Effector memory CD8-positive, alpha-beta T cell (primary cell): Measurements from ENCODE around the gene CLEC19A.

Experiments used
- ATAC-seq: fragments of 150-1000 bp; cut with Tn5 transposase; replicated peaks from 2 replicates; pipeline ENCODE4 v1.10.0; 2021; ENCODE audit warnings: mild to moderate bottlenecking, moderate library complexity
- DNase-seq, 3 experiments: peaks; one replicate each; pipeline ENCODE4 v3.0.0; 2021
- H3K27ac Mint-ChIP-seq, 2 donors: one replicate each; pipeline ENCODE4 v1.8.0; 2022; ENCODE audit warnings: mild to moderate bottlenecking in 2 of 2, mixed read lengths in 2 of 2, moderate library complexity in 2 of 2
- H3K27me3 Mint-ChIP-seq, 2 donors: one replicate each; pipeline ENCODE4 v1.8.0; 2022; ENCODE audit warnings: mixed read lengths in 2 of 2
- H3K36me3 Mint-ChIP-seq: one replicate; pipeline ENCODE4 v1.8.0; 2022; ENCODE audit warnings: mild to moderate bottlenecking, moderate library complexity, mixed read lengths; ENCODE audit not compliant: insufficient read depth
- H3K4me1 Mint-ChIP-seq, 2 donors: one replicate each; pipeline ENCODE4 v1.8.0; 2022; ENCODE audit warnings: low read depth in 2 of 2, mixed read lengths in 2 of 2
- H3K4me3 Mint-ChIP-seq, 2 donors: one replicate each; pipeline ENCODE4 v1.8.0; 2022; ENCODE audit warnings: mild to moderate bottlenecking in 2 of 2, mixed read lengths in 2 of 2, moderate library complexity in 2 of 2
- H3K9me3 Mint-ChIP-seq, 2 donors: one replicate each; pipeline ENCODE4 v1.8.0; 2022; ENCODE audit warnings: mixed read lengths in 2 of 2

CLEC19A gene

GRCh38 chr16:19265380-19265930, 20.1 kb upstream of the CLEC19A start:
- Mint-ChIP-seq H3K4me3 (no peak overlapping the region), H3K27me3 (no peaks in the 10 kb centered on the region), H3K27ac (no peak overlapping the region), H3K9me3 (peaks cover 6 to 10% of the 10 kb centered on the region in 2 donors), H3K4me1 (no peaks in the 10 kb centered on the region), H3K36me3 (no peaks in the 10 kb centered on the region)
- DNase-seq = no peak
- ATAC-seq = no peak

- H3K4me3 Mint-ChIP-seq = no peak overlapping the region
- no peak for DNase-seq
- H3K4me1 Mint-ChIP-seq = no peaks in the 10 kb centered on the region
- no peak overlapping the region for H3K27ac Mint-ChIP-seq
- H3K9me3 Mint-ChIP-seq = peaks cover 6 to 10% of the 10 kb centered on the region in 2 donors
- no peak for ATAC-seq
- no peaks in the 10 kb centered on the region for H3K36me3 Mint-ChIP-seq
- no peaks in the 10 kb centered on the region for H3K27me3 Mint-ChIP-seq
Observed at GRCh38 chr16:19266774-19267173, 18.8 kb upstream of the CLEC19A start.

- H3K4me3 Mint-ChIP-seq = no peak overlapping the region
- no peaks in the 10 kb centered on the region for H3K36me3 Mint-ChIP-seq
- DNase-seq (no peak), ATAC-seq (no peak)
- no peak overlapping the region for H3K27ac Mint-ChIP-seq
- no peaks in the 10 kb centered on the region for H3K4me1 Mint-ChIP-seq
- peaks cover 6 to 10% of the 10 kb centered on the region in 2 donors for H3K9me3 Mint-ChIP-seq
- peaks cover 0 to 6% of the 10 kb centered on the region in 2 donors for H3K27me3 Mint-ChIP-seq
Observed at GRCh38 chr16:19269098-19269497, 16.4 kb upstream of the CLEC19A start.

GRCh38 chr16:19274165-19274797, 11.2 kb upstream of the CLEC19A start:
- H3K4me1 Mint-ChIP-seq = no peaks in the 10 kb centered on the region
- no peak overlapping the region for H3K27ac Mint-ChIP-seq
- H3K4me3 Mint-ChIP-seq = no peak overlapping the region
- H3K9me3 Mint-ChIP-seq = no peaks in the 10 kb centered on the region
- H3K36me3 Mint-ChIP-seq = no peaks in the 10 kb centered on the region
- ATAC-seq = no peak
- peaks cover 0 to 6% of the 10 kb centered on the region in 2 donors for H3K27me3 Mint-ChIP-seq
- DNase-seq = no peak

- H3K9me3 Mint-ChIP-seq = no peaks in the 10 kb centered on the region
- H3K27ac Mint-ChIP-seq = no peak overlapping the region
- H3K4me1 Mint-ChIP-seq = no peaks in the 10 kb centered on the region
- H3K4me3 Mint-ChIP-seq = no peak overlapping the region
- H3K36me3 Mint-ChIP-seq = no peaks in the 10 kb centered on the region
- peaks cover 0 to 12% of the 10 kb centered on the region in 2 donors for H3K27me3 Mint-ChIP-seq
- DNase-seq (no peak), ATAC-seq (no peak)
Observed at GRCh38 chr16:19278403-19278802, 7.1 kb upstream of the CLEC19A start.

GRCh38 chr16:19281246-19281645, 4.3 kb upstream of the CLEC19A start:
- Mint-ChIP-seq H3K4me1 (no peaks in the 10 kb centered on the region), H3K27me3 (peaks cover 0 to 30% of the 10 kb centered on the region in 2 donors), H3K9me3 (no peaks in the 10 kb centered on the region), H3K36me3 (peaks cover 4% of the 10 kb centered on the region), H3K4me3 (no peak overlapping the region), H3K27ac (no peak overlapping the region)
- ATAC-seq (no peak), DNase-seq (no peak)

- peaks cover 2 to 32% of the 10 kb centered on the region in 2 donors for H3K27me3 Mint-ChIP-seq
- H3K4me3 Mint-ChIP-seq = no peak overlapping the region
- no peak for DNase-seq
- ATAC-seq = no peak
- no peaks in the 10 kb centered on the region for H3K9me3 Mint-ChIP-seq
- no peaks in the 10 kb centered on the region for H3K4me1 Mint-ChIP-seq
- H3K27ac Mint-ChIP-seq = no peak overlapping the region
- peaks cover 6% of the 10 kb centered on the region for H3K36me3 Mint-ChIP-seq
Observed at GRCh38 chr16:19282101-19282500, 3.4 kb upstream of the CLEC19A start.

- Mint-ChIP-seq H3K27ac (no peak overlapping the region), H3K4me1 (no peaks in the 10 kb centered on the region), H3K9me3 (no peaks in the 10 kb centered on the region), H3K27me3 (peaks cover 9 to 43% of the 10 kb centered on the region in 2 donors), H3K36me3 (peaks cover 6% of the 10 kb centered on the region), H3K4me3 (no peak overlapping the region)
- ATAC-seq = no peak
- DNase-seq = no peak
Observed at GRCh38 chr16:19283637-19284036, 1.9 kb upstream of the CLEC19A start.

- no peaks in the 10 kb centered on the region for H3K4me1 Mint-ChIP-seq
- no peaks in the 10 kb centered on the region for H3K9me3 Mint-ChIP-seq
- no peak for ATAC-seq
- H3K36me3 Mint-ChIP-seq = peaks cover 6% of the 10 kb centered on the region
- H3K27ac Mint-ChIP-seq = no peak overlapping the region
- DNase-seq = no peak
- H3K27me3 Mint-ChIP-seq = peaks cover 9 to 49% of the 10 kb centered on the region in 2 donors
- no peak overlapping the region for H3K4me3 Mint-ChIP-seq
Observed at GRCh38 chr16:19284207-19284606, 1.3 kb upstream of the CLEC19A start.

- no peak overlapping the region for H3K4me3 Mint-ChIP-seq
- no peak for DNase-seq
- no peaks in the 10 kb centered on the region for H3K4me1 Mint-ChIP-seq
- ATAC-seq = no peak
- peaks cover 23 to 66% of the 10 kb centered on the region in 2 donors for H3K27me3 Mint-ChIP-seq
- no peaks in the 10 kb centered on the region for H3K9me3 Mint-ChIP-seq
- H3K36me3 Mint-ChIP-seq = peaks cover 6% of the 10 kb centered on the region
- no peak overlapping the region for H3K27ac Mint-ChIP-seq
Observed at GRCh38 chr16:19286827-19287226, 1.3 kb downstream of the CLEC19A start.

GRCh38 chr16:19287241-19287640, 1.7 kb downstream of the CLEC19A start:
- ATAC-seq = no peak
- H3K36me3 Mint-ChIP-seq = peaks cover 6% of the 10 kb centered on the region
- no peak overlapping the region for H3K27ac Mint-ChIP-seq
- H3K4me1 Mint-ChIP-seq = no peaks in the 10 kb centered on the region
- no peak overlapping the region for H3K4me3 Mint-ChIP-seq
- no peak for DNase-seq
- H3K27me3 Mint-ChIP-seq = peaks cover 23 to 66% of the 10 kb centered on the region in 2 donors
- H3K9me3 Mint-ChIP-seq = no peaks in the 10 kb centered on the region

GRCh38 chr16:19288872-19289799, 3.6 kb downstream of the CLEC19A start:
- peaks cover 31 to 56% of the 10 kb centered on the region in 2 donors for H3K27me3 Mint-ChIP-seq

GRCh38 chr16:19289811-19290485, 4.4 kb downstream of the CLEC19A start:
- Mint-ChIP-seq H3K4me1 (peaks cover 0 to 7% of the 10 kb centered on the region in 2 donors), H3K27ac (no peak overlapping the region), H3K4me3 (no peak overlapping the region), H3K36me3 (peaks cover 6% of the 10 kb centered on the region), H3K27me3 (peaks cover 31 to 52% of the 10 kb centered on the region in 2 donors), H3K9me3 (no peaks in the 10 kb centered on the region)
- ATAC-seq (no peak), DNase-seq (no peak)

More at GRCh38 chr16:19288872-19289799, 3.6 kb downstream of the CLEC19A start:
- Mint-ChIP-seq H3K27ac (no peak overlapping the region), H3K9me3 (no peaks in the 10 kb centered on the region), H3K36me3 (peaks cover 6% of the 10 kb centered on the region), H3K4me1 (peaks cover 0 to 1% of the 10 kb centered on the region in 2 donors), H3K4me3 (no peak overlapping the region)
- no peak for DNase-seq
- ATAC-seq = no peak
